Cardiac septum (tissue), 1 donor: ENCODE measurements around the gene LGALS9B. TPM values are rescaled to one million over a fixed set of nuclear protein-coding genes. Genes with fewer than 3 reads are reported as not detected.
"Not testable (repeated sequence)": the region's sequence is repeated elsewhere in the genome, so short reads cannot be mapped to it uniquely, and the experiment has no call there.

ENCODE experiments used
- DNase-seq: peaks from one replicate; pipeline ENCODE4 v3.0.0-alpha.2; 2020; ENCODE audit warnings: low spot score
- intact Hi-C: fragments of 100-400 bp; cut with DNase I; formaldehyde crosslinking; loops from one replicate; pipeline ENCODE4 v1.14.0; 2022
- total RNA-seq: library from RNA; stranded (reverse); fragmentation: NEBNext Ultra II Directional; extraction: Animal tissue kit (Norgen Biotek cat#: 25700); gene quantifications from one replicate; pipeline ENCODE4 v1.2.1, GENCODE V29; 2021
- donor health status: DM: no; HTN: no; CAD: no.

Gene LGALS9B
- total RNA-seq, 1 donor from 2014 or later: not detected

GRCh38 chr17:20433382-20433781 is 34.0 kb downstream of the LGALS9B start:
- DNase-seq, intact Hi-C loops: not testable (repeated sequence)

DNA sequence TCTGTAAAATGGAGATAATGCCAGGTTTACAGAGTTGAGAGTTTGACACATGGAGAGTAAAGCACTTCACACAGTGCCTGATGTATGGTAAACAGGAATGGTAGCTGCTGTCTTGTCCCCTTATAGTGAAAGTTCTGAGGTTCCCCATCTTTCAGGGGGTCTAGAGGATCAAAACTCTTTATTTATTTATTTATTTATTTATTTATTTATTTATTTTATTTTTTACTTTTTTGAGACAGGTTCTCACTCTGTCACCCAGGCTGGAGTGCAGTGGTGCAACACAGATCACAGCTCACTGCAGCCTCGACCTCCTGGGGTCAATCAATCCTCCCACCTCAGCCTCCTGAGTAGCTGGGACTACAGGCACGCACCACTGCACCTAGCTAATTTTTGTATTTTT is 40.1 kb downstream of the LGALS9B start:
- intact Hi-C loops, DNase-seq: not testable (repeated sequence)

DNA sequence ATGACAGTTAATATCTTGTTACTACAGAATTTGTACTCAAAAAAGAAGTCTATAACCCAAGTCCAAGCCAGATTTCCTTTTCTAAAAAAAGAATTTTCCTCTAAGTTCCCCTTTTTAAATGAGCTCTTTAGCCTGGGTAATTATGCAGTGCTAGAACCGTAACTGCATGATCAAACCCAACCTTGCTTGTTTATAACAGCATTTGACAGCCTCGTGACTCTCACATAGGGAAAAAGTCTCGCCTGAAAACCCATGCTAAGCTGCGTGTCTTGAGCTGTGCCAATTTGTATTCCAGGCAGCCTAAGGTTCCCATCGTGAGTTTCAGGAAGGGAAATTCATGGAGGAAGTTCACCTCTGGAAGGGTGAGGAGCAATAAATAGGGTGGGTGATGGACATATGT is 44.5 kb downstream of the LGALS9B start:
- intact Hi-C loops, DNase-seq: not testable (repeated sequence)

GRCh38 chr17:20418838-20419237 is 48.5 kb downstream of the LGALS9B start:
- DNase-seq, intact Hi-C loops: not testable (repeated sequence)

DNA sequence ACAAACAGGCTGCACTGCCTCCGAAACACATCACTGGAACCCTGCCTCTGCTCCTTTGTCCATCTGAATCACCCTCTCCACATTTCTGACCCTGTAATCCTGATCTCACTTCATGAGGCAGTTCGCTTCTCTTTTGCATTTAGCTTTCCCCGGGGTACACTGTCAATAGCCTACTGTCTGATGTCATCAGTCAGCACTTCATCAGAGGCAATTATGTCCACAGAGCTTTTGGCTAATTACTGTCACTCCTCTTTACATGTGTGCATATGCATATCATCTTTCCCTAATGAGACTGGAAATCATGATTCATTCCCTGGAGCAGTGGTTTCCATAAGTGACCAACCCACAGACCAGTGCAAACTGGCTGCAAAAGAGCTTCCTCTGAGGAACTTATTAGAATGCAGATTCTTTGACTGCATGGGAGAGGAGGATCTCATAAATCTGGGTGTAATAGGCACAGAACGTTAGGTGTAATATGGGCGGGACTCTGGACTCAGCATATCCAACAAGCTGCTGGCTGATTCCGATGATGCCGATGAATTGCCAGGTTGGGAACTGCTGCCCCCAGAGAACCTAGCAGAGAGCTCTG is 49.8 kb downstream of the LGALS9B start:
- DNase-seq, intact Hi-C loops: not testable (repeated sequence)

DNA sequence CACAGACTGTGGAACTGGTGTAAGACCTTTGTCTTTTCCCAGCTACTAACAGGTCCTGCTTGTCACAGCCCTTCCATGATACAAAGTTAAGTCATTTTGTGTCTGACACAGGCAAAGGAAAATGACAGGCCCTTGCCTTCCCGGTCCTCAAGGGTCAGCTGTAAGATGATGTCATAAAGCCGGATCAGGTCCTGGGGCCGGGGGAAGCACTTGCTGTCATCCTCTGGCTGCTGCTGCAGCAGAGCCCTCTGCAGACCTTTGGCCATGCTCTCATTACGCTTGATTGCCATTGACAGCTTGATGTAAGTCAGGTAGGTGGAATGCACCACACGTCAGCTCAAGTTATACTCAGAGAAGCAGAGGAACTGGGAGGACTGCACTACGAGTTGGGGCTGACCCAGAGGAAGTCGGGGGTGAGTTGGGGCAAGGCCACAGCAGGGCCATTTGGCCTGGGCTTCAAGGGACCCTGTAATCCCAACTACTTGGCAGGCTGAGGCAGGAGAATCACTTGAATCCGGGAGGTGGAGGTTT is 50.9 kb downstream of the LGALS9B start:
- intact Hi-C loops: not testable (repeated sequence)

DNA sequence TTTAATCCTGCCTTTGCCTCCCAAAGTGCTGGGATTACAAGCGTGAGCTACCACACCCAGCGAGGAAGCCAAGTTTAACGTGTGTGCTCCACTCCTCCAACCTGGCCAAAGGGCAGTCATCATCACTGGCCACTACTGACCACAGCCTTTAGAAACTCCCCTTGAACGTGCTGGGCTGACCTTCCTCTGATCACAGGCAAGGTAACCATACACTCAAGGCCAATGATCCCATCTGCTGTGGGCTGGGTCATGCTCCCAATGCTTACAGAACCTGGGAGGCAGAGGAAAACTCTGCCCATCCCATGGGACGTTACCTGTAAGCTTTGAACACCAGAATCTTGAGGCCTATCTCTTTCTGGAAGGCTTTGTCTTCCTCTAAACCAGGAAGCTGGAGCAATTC is 51.9 kb downstream of the LGALS9B start:
- intact Hi-C loops, DNase-seq: not testable (repeated sequence)

More for the DNA sequence above, 50.9 kb downstream of the LGALS9B start:
- not testable (repeated sequence) for DNase-seq

DNA sequence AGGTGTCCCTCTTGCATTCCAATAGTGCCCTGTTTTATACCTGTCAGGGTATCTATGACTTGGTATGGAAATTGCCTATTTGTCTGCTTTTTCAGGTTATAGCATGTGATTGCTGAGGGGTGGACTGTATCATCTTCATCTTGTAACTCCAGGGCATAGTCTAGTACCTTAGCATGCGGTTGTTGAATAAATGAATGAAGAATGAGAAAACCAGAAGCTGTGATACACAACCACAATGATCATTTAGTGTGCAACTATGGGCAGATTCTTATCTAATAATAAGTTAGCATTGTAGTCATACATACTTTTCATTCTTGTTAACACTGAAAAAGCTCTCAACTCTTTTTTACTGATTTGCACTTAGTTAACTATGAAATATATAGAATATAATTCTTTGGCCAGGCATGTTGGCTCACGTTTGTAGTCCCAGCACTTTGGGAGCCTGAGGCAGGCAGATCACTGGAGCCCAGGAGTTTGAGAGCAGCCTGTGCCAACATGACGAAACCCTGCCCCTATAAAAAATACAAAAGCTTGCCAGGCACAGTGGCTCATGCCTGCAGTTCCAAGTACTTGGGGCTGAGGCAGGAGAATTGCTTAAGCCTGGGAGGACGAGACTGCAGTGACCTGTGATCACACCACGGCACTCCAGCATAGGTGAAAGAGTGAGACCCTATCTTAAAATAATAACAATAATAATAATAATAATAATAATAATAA is 65.9 kb downstream of the LGALS9B start:
- DNase-seq, intact Hi-C loops: not testable (repeated sequence)

- DNase-seq, intact Hi-C loops: not testable (repeated sequence)
These were observed 66.6 kb downstream of the LGALS9B start for GRCh38 chr17:20400559-20401305.

Other genes with a start within 250 kb of the LGALS9B start
- not detected for gene CDRT15L2, start 112.2 kb upstream of the LGALS9B start, total RNA-seq